IMR-90 (cell line): ENCODE data around the gene AGPAT3. TPM values are rescaled to one million over a fixed set of nuclear protein-coding genes. Genes with fewer than 3 reads are reported as not detected.

Experiments
- ATAC-seq: fragments of 200-7000 bp; cut with Tn5 transposase; 2 replicates; pipeline ENCODE4 v1.9.1; 2020; ENCODE audit warnings: low read depth, mild to moderate bottlenecking, moderate library complexity
- BruUV-seq: library from RNA; stranded (reverse); fragments of 400-500 nt; replicated peaks from 2 replicates; lab custom pipeline; 2021; lab: Mats Ljungman, UMichigan
- CTCF ChIA-PET: fragments of 300-600 bp; formaldehyde crosslinking; extraction: SDS; loops from one replicate; lab custom pipeline; 2021; ENCODE audit warnings: antibody characterized with exemption; lab: Yijun Ruan, JAX
- POLR2A ChIA-PET: fragments of 300-600 bp; sonication (Branson Sonifier 250); formaldehyde crosslinking; loops from one replicate; lab custom pipeline; 2022; ENCODE audit warnings: antibody characterized with exemption; ENCODE audit not compliant: unreplicated experiment; lab: Charles Lee
- DNase-seq: peaks from one replicate; pipeline ENCODE4 v3.0.0; 2013
- H2AFZ ChIP-seq: replicated peaks from 2 replicates; pipeline ENCODE3; 2013; ENCODE audit warnings: low read length, mild to moderate bottlenecking; ENCODE audit not compliant: poor library complexity
- H2AK5ac ChIP-seq: 2 replicates; pipeline ENCODE4 v1.6.1; 2013; ENCODE audit warnings: low read depth, low read length, inconsistent platforms
- H2AK9ac ChIP-seq: replicated peaks from 2 replicates; pipeline ENCODE3; 2013; ENCODE audit warnings: mild to moderate bottlenecking, low read depth, low read length, moderate library complexity; ENCODE audit not compliant: poor library complexity
- H2BK120ac ChIP-seq: 2 replicates; pipeline ENCODE4 v1.6.1; 2013; ENCODE audit warnings: low read depth, low read length, inconsistent platforms
- H2BK15ac ChIP-seq: 3 replicates; pipeline ENCODE4 v1.6.1; 2013; ENCODE audit warnings: low read depth, low read length, inconsistent platforms
- H2BK20ac ChIP-seq: 2 replicates; pipeline ENCODE4 v1.6.1; 2013; ENCODE audit warnings: low read depth, mild to moderate bottlenecking, inconsistent platforms, low read length, moderate library complexity
- H2BK5ac ChIP-seq: 2 replicates; pipeline ENCODE4 v1.6.1; 2013; ENCODE audit warnings: mild to moderate bottlenecking, low read depth, low read length, inconsistent platforms; ENCODE audit not compliant: poor library complexity, severe bottlenecking
- H3K14ac ChIP-seq: replicated peaks from 2 replicates; pipeline ENCODE4 v1.6.1; 2013; ENCODE audit warnings: low read depth, low read length, inconsistent platforms
- H3K18ac ChIP-seq: 2 replicates; pipeline ENCODE4 v1.6.1; 2013; ENCODE audit warnings: low read depth, low read length, control low read depth
- H3K23ac ChIP-seq: 2 replicates; pipeline ENCODE4 v1.6.1; 2013; ENCODE audit warnings: low read depth, low read length, inconsistent platforms
- H3K27ac ChIP-seq: 2 replicates; pipeline ENCODE4 v1.5.1; 2013; ENCODE audit warnings: mild to moderate bottlenecking, control low read depth, low read length; ENCODE audit not compliant: insufficient read depth
- H3K27me3 ChIP-seq: 2 replicates; pipeline ENCODE4 v1.6.1; 2013; ENCODE audit warnings: low read length; ENCODE audit not compliant: control insufficient read depth, insufficient read depth
- H3K36me3 ChIP-seq: 2 replicates; pipeline ENCODE4 v1.6.1; 2013; ENCODE audit warnings: low read length, mixed read lengths; ENCODE audit not compliant: control insufficient read depth, insufficient read depth
- H3K4ac ChIP-seq: 2 replicates; pipeline ENCODE4 v1.6.1; 2013; ENCODE audit warnings: low read depth, low read length, inconsistent platforms
- H3K4me1 ChIP-seq: 2 replicates; pipeline ENCODE4 v1.6.1; 2013; ENCODE audit warnings: low read length, mixed read lengths; ENCODE audit not compliant: control insufficient read depth, insufficient read depth
- H3K4me2 ChIP-seq: 2 replicates; pipeline ENCODE4 v1.6.1; 2013; ENCODE audit warnings: low read depth, mild to moderate bottlenecking, control low read depth, low read length, moderate library complexity
- H3K4me3 ChIP-seq: 2 replicates; pipeline ENCODE4 v1.5.1; 2013; ENCODE audit warnings: low read depth, mild to moderate bottlenecking, control low read depth, low read length, moderate library complexity; ENCODE audit not compliant: insufficient read depth
- H3K56ac ChIP-seq: 2 replicates; pipeline ENCODE4 v1.6.1; 2013; ENCODE audit warnings: low read length, inconsistent platforms; ENCODE audit not compliant: insufficient read depth; ENCODE audit errors: extremely low read depth
- H3K79me1 ChIP-seq, 2 experiments: 2 replicates each; pipeline ENCODE4 v1.6.1; 2013; ENCODE audit warnings: low read length in 2 of 2, inconsistent platforms in 1 of 2, low read depth in 1 of 2
- H3K9ac ChIP-seq: 2 replicates; pipeline ENCODE4 v1.6.1; 2013; ENCODE audit warnings: low read depth, low read length, control low read depth
- H3K9me1 ChIP-seq: 2 replicates; pipeline ENCODE4 v1.6.1; 2013; ENCODE audit warnings: low read length, inconsistent platforms; ENCODE audit not compliant: insufficient read depth
- H3K9me3 ChIP-seq: 2 replicates; pipeline ENCODE4 v1.6.1; 2013; ENCODE audit warnings: low read length; ENCODE audit not compliant: control insufficient read depth, insufficient read depth
- H4K20me1 ChIP-seq: 2 replicates; pipeline ENCODE4 v1.6.1; 2013; ENCODE audit warnings: low read length, inconsistent platforms; ENCODE audit not compliant: insufficient read depth
- H4K5ac ChIP-seq: 2 replicates; pipeline ENCODE4 v1.6.1; 2013; ENCODE audit warnings: mild to moderate bottlenecking, low read depth, low read length, control low read depth
- H4K8ac ChIP-seq, 2 experiments: 2 replicates each; pipeline ENCODE4 v1.6.1; 2013; ENCODE audit warnings: low read depth in 2 of 2, low read length in 2 of 2, control low read depth in 1 of 2, inconsistent platforms in 1 of 2
- H4K91ac ChIP-seq: 2 replicates; pipeline ENCODE4 v1.6.1; 2013; ENCODE audit warnings: low read depth, low read length, inconsistent platforms; ENCODE audit not compliant: insufficient read depth
- BHLHE40 ChIP-seq: fragments of 150-350 bp; IDR thresholded peaks from 2 replicates; pipeline ENCODE4 v1.6.1; 2016; ENCODE audit warnings: mild to moderate bottlenecking, low read depth, low read length
- CEBPB ChIP-seq: IDR thresholded peaks from 2 replicates; pipeline ENCODE4 v1.6.1; 2012; ENCODE audit warnings: low read depth, low read length, improper control_type of control experiment
- CHD1 ChIP-seq: IDR thresholded peaks from 2 replicates; pipeline ENCODE4 v1.6.1; 2012; ENCODE audit warnings: low read depth, low read length, improper control_type of control experiment
- FOS ChIP-seq: fragments of 150-350 bp; IDR thresholded peaks from 2 replicates; pipeline ENCODE4 v1.6.1; 2016; ENCODE audit warnings: low read depth, low read length
- MAFK ChIP-seq: IDR thresholded peaks from 2 replicates; pipeline ENCODE4 v1.6.1; 2012; ENCODE audit warnings: low read depth, low read length, improper control_type of control experiment
- MAZ ChIP-seq: IDR thresholded peaks from 2 replicates; pipeline ENCODE4 v1.6.1; 2012; ENCODE audit warnings: low read depth, mild to moderate bottlenecking, low read length, improper control_type of control experiment, moderate library complexity, borderline replicate concordance
- MXI1 ChIP-seq: IDR thresholded peaks from 2 replicates; pipeline ENCODE4 v1.6.1; 2012; ENCODE audit warnings: low read depth, mild to moderate bottlenecking, low read length, moderate library complexity, borderline replicate concordance
- RAD21 ChIP-seq: IDR thresholded peaks from 2 replicates; pipeline ENCODE4 v1.6.1; 2012; ENCODE audit warnings: low read length, improper control_type of control experiment
- RCOR1 ChIP-seq: IDR thresholded peaks from 2 replicates; pipeline ENCODE4 v1.6.1; 2012; ENCODE audit warnings: mild to moderate bottlenecking, low read length, improper control_type of control experiment; ENCODE audit not compliant: insufficient replicate concordance
- RFX5 ChIP-seq: IDR thresholded peaks from 2 replicates; pipeline ENCODE4 v1.8.0; 2012; ENCODE audit warnings: low read depth, mild to moderate bottlenecking, low read length, moderate library complexity
- SMC3 ChIP-seq: fragments of 150-350 bp; IDR thresholded peaks from 2 replicates; pipeline ENCODE4 v1.6.1; 2016; ENCODE audit warnings: low read depth, mild to moderate bottlenecking, antibody characterized with exemption, low read length, moderate library complexity
- WGBS, 2 experiments: methylation state at CpG; one replicate each; pipeline versions ENCODE4 v1.1.5 to v1.1.7; 2013; ENCODE audit warnings: missing lambda C conversion rate in 2 of 2; ENCODE audit not compliant: insufficient read length in 1 of 2; ENCODE audit errors: extremely low coverage in 2 of 2; 5-methylcytosine and 5-hydroxymethylcytosine counted together
- dilution Hi-C: fragments of 300-500 bp; cut with HindIII; formaldehyde crosslinking; loops from one replicate; pipeline ENCODE4 v1.14.3; 2018; ENCODE audit warnings: low sequenced_read_pairs; ENCODE audit not compliant: unreplicated experiment
- in situ Hi-C: fragments of 300-500 bp; cut with MboI; formaldehyde crosslinking; loops from 3 replicates; pipeline ENCODE4 v1.14.3; 2019; ENCODE audit warnings: low sequenced_read_pairs, inconsistent platforms, mixed read lengths
- intact Hi-C: fragments of 100-400 bp; cut with micrococcal nuclease; formaldehyde crosslinking; loops from 2 replicates; pipeline ENCODE4 v1.10.0; 2022
- polyA plus RNA-seq, 3 experiments: library from polyadenylated mRNA; depleted of rRNA; stranded (reverse); fragments of >200 nt; gene quantifications; 2 replicates each; pipeline ENCODE4 v1.2.3, GENCODE V29; 2012; ENCODE audit warnings: low replicate concordance in 1 of 3
- total RNA-seq: library from RNA; depleted of rRNA; stranded (reverse); fragments of >200 nt; gene quantifications from 2 replicates; pipeline ENCODE4 v1.2.3, GENCODE V29; 2012
- TF ChIP-seq, protein P1 (sequence below): fragments of 150-350 bp; IDR thresholded peaks from 2 replicates; pipeline ENCODE4 v1.6.1; 2017; ENCODE audit warnings: mild to moderate bottlenecking, antibody characterized with exemption, low read length, low read depth

Gene AGPAT3
- total and polyA plus RNA-seq, 2 of the 4 experiments (the other 2 are of a cell fraction), result 27.1 to 38.7 TPM

DNA sequence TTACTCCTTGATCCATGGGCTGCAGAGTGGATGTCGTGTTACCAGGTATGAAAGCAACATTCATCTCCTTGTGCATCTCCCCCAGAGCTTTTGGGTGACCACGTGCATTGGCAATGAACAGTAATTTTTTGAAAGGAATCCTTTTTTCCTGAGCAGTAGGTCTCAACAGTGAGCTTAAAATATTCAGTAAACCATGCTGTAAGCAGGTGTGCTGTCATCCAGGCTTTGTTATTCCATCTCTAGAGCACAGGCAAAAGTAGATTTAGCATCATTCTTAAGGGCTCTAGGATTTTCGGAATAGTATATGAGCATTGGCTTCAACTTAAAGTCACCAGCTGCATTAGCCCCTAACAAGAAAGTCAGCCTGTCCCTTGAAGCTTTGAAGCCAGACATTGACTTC, 27.3 kb downstream of the AGPAT3 start:
- no CpG with 5 or more reads among the region's 3 CpGs for WGBS, 2 experiments
- H2BK5ac ChIP-seq, result no peak overlapping the region
- DNase-seq (no peak), ATAC-seq (no peak)
- H4K5ac ChIP-seq, result no peak overlapping the region
- in situ Hi-C loops, result no loop called here
- no peak overlapping the region for H3K9ac ChIP-seq
- H3K18ac ChIP-seq, result no peak overlapping the region
- H4K91ac ChIP-seq, result no peak overlapping the region
- intact Hi-C loops, result no loop called here
- H2BK20ac ChIP-seq, result no peak overlapping the region
- CTCF ChIA-PET, result no interaction called here
- H3K27ac ChIP-seq, result no peak overlapping the region
- no peak overlapping the region for H3K4me2 ChIP-seq
- dilution Hi-C loops, result no loop called here
- H4K8ac ChIP-seq, result no peak overlapping the region
- H3K4me1 ChIP-seq, result peaks cover 2% of the 10 kb centered on the region; the same call in 1 of the 2 replicates
- H2AK5ac ChIP-seq, result no peak overlapping the region
- POLR2A ChIA-PET, result no interaction called here
- no peak overlapping the region for H3K4me3 ChIP-seq
- H3K23ac ChIP-seq, result no peak overlapping the region
- peaks cover 2% of the 10 kb centered on the region for H3K36me3 ChIP-seq
- no peak overlapping the region for H2AK9ac ChIP-seq
- H3K79me1 ChIP-seq, result peaks cover 29 to 68% of the 10 kb centered on the region in 2 experiments
- H3K56ac ChIP-seq, result no peak overlapping the region
- no peak overlapping the region for H3K4ac ChIP-seq
- H2BK15ac ChIP-seq, result no peak overlapping the region
- no peak overlapping the region for H2AFZ ChIP-seq
- TF ChIP-seq MXI1 (no peak), CEBPB (no peak), RAD21 (no peak), MAFK (no peak), MAZ (no peak), CHD1 (no peak), RCOR1 (no peak), FOS (no peak), BHLHE40 (no peak), SMC3 (no peak), RFX5 (no peak)
- TF ChIP-seq, protein P1, sequence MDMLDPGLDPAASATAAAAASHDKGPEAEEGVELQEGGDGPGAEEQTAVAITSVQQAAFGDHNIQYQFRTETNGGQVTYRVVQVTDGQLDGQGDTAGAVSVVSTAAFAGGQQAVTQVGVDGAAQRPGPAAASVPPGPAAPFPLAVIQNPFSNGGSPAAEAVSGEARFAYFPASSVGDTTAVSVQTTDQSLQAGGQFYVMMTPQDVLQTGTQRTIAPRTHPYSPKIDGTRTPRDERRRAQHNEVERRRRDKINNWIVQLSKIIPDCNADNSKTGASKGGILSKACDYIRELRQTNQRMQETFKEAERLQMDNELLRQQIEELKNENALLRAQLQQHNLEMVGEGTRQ, result no peak
- H3K14ac ChIP-seq, result no peak overlapping the region
- peaks cover 6% of the 10 kb centered on the region; the same call in 1 of the 2 replicates for H3K9me1 ChIP-seq
- no peak overlapping the region for H2BK120ac ChIP-seq
- H3K9me3 ChIP-seq, result no peaks in the 10 kb centered on the region
- BruUV-seq, result no TSS peak
- H4K20me1 ChIP-seq, result peaks cover 33% of the 10 kb centered on the region
- no peaks in the 10 kb centered on the region for H3K27me3 ChIP-seq
